HG03342 (cell line): ENCODE measurements around the gene ZBTB46.

Experiments used
- ATAC-seq: cut with Tn5 transposase; IDR thresholded peaks from one replicate; pipeline ENCODE4 v1.9.1; 2021; ENCODE audit warnings: mild to moderate bottlenecking, moderate library complexity; ENCODE audit not compliant: unreplicated experiment

The ZBTB46 gene

DNA sequence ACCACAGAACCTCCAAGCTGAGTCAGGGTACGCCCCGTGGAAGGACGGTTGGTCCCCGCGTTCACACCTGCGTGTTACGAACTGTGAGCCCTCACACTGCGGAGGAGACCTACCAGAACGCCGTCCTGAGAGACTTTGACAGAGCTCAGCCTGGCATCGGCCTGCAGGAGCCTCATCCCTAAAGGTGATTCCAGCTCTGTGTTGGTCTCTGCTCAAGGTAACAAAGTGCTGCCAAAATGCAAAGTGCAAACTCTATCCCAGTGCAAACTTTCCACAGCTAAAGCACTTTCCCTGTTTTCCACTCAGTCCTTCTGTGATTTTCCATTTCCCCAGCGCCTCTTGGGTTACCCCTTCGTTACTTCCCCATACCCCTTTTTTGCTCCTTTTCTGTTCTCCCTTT lies 8.6 kb upstream of the ZBTB46 start:
- no peak for ATAC-seq

- ATAC-seq, result no peak
These were observed 6.4 kb upstream of the ZBTB46 start for GRCh38 chr20:63837479-63837878.

DNA sequence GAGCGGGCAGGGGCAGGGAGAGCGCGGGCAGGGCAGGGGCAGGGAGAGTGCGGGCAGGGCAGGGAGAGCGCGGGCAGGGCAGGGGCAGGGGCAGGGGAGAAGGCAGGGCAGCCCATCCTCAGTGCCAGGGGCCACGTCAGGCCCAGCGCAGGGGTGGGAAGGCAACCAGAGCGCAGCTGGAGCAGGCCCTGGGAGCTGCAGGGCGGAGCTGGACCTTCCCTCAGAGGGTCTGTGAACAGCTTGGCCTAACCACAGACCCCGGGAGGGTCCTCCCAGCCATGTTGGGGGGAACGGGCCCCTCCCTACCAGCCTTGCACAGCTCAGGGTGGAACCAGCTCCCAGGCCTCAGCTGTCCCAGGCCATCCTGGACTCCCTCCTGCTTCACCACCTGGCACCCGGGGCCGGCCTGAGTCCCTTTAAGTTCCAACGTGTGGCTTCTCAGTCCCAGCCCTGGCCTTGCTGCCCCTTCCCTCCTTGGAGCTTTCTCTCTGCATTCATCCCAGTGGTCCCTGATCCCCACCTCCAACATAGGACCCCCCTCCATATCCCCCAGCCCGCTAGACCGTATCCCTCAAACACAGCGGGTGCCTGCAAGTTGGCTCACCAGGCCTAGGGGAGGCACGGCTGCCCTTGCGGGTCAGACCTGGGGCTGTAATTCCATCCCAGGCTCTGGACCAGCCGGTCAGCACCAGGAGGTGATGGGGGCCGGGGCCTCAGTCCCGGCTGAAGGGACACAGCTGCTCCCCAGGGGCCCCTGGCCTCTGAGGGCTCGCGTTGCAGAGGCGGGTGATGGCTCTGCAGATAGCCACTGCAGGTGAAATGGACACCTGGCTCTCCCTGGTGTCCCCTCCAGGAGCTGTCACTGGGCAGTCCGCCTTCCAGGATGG lies 5.6 kb upstream of the ZBTB46 start:
- no peak for ATAC-seq

DNA sequence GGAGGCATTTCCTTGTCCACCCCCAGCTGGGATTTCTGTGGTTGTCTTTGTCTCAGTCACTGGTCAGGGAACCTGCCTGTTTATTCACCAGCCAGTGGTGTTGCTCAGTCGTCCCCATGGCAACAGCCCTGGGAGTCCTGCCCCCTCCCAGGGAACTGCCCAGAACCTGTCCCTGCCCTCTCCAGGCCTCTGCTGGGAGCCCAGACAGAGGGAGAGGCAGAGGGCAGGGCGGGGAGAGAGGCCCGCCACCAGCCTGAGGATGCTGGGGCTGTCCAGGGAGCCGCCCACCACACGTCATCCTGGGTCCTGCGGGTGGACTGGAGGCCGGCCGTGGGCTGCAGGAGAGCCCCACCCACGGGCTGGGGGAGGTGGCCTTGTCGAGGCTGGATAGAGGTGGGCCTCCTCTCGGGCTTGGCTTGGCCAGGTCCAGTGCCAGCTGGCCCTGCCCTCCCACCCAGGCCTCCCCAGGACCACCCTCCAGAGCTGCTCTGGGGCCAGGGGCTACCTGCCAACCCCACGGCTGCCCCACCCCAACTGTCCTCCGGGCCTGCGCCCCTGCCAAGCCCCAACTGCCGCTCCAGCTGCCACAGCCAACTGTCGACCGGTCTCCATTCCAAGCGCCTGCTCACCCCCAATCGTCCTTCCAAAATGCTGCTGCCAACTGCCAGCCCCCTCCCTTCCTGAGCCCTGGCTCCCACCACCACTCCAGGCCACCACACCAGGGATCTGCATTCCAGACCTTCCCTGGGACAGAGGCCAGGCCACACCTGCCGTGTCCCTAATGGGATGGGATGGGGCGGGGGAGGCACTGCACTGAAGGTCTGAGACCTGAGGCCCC lies 4.2 kb upstream of the ZBTB46 start:
- no peak for ATAC-seq

- no peak for ATAC-seq
These were observed 3.4 kb upstream of the ZBTB46 start for GRCh38 chr20:63834491-63834880.

- ATAC-seq, result no peak
These were observed 2.9 kb upstream of the ZBTB46 start for GRCh38 chr20:63833776-63834490.

DNA sequence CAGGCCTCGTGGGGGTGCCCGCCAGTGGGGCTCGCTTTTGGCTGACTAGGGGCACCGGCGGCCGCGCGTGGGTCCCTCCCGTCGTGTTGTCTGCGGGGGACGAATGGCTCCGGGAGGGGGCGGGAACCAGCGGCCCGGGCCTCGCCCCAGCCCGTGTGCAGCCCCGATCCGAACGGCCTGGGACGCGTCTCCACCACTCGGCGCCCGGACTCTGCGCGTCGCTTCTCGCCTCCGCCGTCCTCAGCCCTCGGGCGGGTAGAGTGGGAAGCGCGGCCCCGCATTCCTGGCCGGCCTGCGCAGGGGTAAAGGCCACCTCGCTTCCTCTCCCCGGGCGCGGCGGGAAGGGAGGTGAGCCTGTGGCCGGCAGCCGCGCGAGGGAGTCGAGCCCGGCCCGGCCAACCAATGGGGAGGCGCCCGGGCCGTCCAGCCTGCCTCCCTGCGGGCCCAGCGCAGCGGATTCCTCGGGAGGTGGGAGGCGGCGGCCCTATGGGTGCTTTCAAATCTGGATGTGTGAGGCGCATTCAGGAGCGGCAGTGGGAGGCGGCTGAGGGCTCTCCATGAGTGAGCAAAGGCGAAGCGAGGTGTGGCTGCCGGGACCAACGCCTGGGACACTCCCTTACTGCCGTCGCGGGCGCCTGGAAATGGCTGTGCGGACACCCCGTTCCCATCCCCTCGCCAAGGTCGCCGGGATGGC lies 1.1 kb upstream of the ZBTB46 start:
- ATAC-seq, result no peak

DNA sequence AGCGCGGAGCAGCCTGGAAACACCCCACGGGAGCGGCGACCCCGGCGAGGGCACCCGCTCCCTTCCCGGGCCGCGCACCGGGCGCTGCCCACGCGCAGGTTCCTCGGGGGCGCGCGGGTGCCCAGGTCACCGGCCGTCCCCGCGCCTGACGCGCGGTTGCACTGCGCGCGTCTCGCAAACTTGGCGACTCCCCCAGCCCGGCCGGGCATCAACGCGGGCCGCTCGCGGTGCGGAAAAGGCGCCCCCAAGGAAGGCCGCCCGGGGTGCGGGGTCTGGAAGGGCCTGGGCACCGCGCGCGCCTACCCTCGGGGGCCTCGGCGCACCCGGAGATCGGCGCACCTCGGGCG lies 555 bp upstream of the ZBTB46 start:
- no peak for ATAC-seq

GRCh38 chr20:63829945-63830835 lies 874 bp downstream of the ZBTB46 start:
- peak; percentile 7 for ATAC-seq

DNA sequence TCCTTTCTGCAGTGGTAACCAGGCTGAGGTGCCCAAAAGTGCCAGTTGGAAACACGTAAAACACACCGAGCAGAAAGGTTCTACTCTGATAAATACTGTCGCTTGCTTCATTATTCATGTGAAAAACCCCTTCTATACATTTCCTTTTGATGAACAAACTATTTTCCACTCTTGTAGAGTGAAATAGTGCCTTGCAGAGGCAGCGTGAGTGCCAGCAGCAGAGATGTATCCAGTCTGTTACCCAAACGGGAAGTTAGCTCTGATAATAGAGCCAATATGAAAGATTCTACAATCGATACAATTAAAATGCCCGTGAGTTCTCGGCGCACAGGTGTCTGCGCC lies 1.5 kb downstream of the ZBTB46 start:
- ATAC-seq, result no peak

- no peak for ATAC-seq
These were observed 2.1 kb downstream of the ZBTB46 start for GRCh38 chr20:63828951-63829350.

DNA sequence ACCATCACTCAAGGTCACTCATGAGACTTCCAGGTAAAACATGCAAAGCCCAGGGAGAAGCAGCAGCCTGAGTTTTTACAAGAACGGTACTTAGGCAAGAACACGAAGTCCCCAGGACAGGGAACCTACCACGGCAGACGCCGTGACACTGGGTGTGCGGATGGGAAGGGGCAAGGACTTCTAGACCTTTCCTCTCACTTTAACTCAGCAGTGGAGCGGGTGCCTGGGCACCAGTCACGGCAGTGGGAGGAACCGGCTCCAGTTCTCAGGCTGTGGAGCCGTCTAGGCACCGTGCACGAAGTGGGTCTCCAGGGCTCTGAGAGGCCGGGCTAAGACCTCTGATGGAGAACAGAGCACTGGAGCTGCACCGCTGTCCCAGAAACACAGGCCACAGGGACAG lies 2.5 kb downstream of the ZBTB46 start:
- no peak for ATAC-seq

- ATAC-seq, result no peak
These were observed 2.9 kb downstream of the ZBTB46 start for GRCh38 chr20:63828124-63828523.

- no peak for ATAC-seq
These were observed 4.3 kb downstream of the ZBTB46 start for GRCh38 chr20:63826753-63827152.

- ATAC-seq, result no peak
These were observed 5.5 kb downstream of the ZBTB46 start for GRCh38 chr20:63825331-63826118.

GRCh38 chr20:63823691-63824311 lies 7.3 kb downstream of the ZBTB46 start:
- ATAC-seq, result no peak

- no peak for ATAC-seq
These were observed 8.8 kb downstream of the ZBTB46 start for GRCh38 chr20:63822276-63822696.

DNA sequence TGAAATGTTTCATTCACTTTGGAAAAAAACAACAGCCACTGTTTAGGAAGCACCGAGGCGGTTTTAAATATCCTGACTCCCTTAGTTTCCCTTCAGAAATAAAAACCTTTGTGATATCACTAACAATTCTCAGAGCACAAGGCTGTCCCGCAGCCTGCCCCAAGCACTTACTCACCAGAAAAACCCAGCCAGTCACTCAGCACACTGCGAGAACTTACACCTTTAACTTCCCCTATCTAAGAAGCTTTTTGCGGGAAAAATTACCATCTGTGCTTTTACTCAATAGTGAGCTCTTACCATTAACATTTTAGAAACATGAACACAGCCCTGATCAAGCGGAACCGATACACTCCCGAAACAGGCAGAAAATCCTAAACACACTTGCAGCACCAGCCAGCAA lies 9.3 kb downstream of the ZBTB46 start:
- ATAC-seq, result no peak
